Anterior cingulate cortex (tissue), 58 donors: ENCODE data around the gene SALL2.
A peak's percentile ranks its signal among the peaks of the same experiment; 100 is the strongest.

Experiments
- DNase-seq, 58 donors: peaks; one replicate each; lab custom pipeline; 2025; lab: John Stamatoyannopoulos, UW

SALL2 gene

DNA sequence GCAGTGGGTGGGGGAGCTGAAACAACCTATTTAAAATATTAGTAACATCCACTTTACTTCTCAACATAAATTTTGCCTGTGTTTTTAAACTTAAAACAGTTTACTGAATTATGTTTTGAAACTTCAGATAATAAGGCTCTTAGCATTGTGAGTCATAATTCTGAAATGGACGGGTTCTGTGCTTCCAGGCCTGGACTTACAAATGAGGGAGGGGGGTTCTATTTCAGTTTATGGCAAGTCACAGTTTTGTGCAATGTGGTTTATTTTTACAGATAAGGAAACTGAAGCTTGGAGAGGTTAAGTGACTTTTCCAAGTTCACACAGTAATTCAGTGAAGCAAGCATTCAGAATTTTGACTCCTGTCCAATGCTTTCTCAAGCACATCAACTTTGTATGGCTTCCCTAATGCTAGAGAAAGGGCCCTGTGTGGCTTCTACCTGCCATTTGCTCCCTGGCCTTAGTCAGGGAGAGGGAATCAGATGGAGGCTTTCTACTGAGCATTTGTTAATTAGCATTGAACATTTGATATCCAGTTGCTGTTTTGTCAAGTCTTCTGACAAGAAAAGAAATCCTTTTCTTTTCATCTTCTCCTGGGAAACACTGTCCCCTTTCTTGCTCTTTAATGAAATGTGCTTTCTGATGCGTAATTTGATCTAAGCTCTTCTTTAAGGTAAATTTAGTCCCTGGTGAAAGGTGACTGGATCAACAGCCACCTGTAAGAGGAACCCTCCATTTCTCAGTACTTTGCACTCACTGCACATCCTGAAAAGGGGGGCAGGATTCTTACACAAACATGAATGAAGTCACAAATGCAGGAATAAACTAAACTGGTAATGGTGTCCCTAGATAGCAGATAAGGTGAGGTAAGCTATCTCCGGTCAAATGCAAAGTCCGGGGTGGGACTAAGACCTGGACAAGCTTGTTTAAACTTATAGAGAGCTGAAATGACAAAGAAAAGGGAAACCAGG lies 2.5 kb upstream of the SALL2 start:
- no peak for DNase-seq

DNA sequence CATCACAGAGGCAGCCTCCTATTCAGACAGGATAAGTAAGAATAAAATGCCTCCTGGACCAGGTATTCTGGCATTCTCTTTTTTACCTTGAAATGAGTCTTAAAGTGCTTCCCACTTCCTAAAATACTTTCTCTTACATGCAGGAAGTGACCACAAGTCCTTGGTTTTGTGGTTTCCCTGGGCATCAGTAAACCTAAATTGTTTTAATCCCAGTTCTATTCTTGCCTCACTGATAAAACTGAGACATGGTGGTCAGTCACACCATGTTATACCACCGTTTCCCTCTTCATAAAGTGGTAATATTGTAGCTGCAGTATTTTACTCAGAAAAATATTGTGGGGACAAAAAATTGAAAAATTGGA lies 1.2 kb upstream of the SALL2 start:
- DNase-seq, result no peak

DNA sequence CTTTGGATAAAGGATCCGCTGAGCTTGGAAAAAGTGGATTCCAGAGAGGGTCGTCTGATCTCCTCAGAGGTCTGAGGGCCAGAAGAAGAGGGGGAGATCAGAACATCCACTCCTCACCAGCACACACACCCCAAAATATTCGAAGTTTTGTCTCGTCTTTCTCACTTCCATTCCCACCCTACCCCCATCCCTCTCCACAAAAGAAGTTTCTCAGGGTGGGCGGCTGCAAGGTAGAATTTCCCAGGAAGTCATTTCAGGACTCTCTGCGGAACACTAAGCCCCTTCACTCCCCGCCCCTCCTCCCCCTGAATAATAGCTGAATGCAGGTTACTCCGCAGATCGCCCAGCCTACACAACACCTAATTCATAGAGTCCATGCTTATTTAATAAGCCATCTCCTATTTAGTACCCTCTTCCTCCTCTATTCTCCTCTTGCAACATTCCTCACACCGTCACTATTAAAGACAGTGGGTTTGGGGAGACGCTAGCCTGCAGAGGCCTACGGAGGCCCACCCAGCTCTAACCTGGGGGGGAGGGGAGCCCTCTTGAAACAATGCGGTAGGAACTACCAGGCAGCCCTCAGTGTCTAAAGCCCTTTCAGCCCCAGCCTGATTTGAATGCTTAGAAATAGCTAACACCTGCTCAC lies 649 bp upstream of the SALL2 start:
- no peak for DNase-seq

DNA sequence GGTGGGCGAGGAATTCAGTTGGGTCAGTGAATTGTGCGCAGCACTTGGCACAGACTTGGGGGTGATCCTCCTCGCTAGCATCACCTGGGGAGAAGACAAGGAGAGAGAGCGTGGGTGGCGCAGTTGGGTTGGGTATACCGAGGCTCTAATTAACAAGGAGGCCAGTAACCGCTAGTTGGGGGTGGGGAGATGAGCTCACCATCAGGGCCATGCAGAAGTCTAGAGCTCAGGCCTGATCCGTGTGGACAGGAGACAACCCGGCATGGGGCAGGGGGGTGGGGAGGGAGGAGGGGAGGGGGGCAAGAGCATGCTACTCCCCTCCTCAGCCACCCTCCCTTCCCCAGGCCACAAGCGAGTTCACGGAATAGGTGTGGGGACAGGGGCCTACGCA lies 580 bp downstream of the SALL2 start:
- peak in 16 of 58 donors; percentile 4 to 58 (median 14) for DNase-seq

DNA sequence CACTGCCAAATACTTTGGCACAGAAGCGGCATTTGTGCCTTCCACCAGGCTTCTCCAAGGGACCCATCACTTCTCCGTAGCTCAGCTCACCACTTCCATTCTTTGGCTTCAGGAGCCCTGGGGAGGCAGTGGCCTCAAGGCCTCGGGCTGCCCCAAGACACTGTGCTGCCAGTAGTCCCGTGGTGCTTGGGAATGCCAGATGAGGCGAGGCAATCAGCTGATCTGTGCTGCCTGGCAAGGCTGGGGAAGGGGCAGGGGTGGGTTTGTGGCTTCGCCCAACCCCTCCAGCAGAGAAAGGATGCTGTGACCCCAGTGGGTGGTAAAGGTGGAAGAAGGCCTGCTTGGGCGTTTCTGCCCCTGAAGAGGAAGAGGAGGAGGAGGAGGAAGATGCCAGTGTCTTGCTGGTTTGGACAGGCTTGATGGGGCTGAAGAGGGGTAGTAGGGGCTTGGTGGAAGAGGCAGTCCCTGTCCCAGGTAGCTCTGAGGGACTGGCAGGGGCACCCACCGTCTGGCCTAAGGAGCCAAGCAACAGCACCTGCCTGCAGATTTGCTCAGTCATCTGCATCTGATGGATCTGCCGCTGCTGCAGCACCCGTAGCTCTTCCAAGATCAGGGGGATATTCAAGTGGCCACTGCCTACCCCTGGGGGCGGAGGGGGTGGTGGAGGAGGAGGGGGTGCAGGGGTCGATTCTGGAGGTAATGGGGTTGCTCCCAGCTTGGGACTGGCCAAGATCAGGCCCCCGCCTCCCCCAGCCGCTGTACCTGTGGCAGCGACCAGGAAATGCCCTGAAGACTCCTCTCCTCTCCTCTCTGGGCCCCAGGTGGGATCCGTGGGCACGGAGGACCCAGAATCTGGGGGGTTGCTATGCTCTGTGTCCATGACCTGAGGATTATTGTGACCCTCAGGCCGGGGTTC lies 1.3 kb downstream of the SALL2 start:
- peak in 5 of 58 donors; percentile 5 to 33 (median 8) for DNase-seq

DNA sequence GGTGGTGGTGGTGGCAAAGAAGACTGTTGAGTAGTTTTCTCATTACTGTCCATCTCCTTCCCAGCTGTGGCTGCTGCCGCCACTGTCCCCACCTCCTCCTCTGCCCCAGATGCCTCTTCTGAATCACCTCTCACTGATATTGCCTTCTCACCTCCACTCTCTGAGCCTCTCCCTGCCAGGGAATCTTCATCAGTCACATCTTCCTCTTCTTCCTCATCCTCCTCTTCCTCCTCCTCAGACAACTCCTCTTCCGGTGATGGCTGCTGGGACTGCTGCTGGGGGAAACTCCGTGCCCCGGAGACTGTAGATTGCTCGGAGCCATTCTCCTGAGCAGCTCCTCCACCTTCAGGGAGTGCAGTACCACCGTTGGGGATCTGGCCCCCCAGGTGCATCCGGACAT lies 2.9 kb downstream of the SALL2 start:
- DNase-seq, result no peak

DNA sequence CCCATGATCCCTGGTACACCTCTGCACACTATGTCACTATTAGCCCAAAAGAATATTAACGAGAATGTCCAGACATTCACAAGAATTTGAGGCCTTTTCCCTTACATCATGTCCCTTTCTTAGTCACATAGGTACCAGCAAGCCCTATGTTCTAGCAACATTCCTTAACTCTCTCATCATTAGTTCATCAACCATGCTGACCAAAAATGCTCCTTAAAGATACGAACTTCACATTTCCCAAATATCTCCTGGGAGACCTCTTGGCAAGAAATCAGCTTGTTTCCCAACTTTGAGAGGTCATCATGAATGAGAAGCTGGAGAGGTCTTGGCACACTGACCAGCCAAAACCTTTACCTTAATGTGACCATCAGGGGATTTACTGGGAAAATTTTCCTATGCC lies 4.6 kb downstream of the SALL2 start:
- DNase-seq, result no peak

DNA sequence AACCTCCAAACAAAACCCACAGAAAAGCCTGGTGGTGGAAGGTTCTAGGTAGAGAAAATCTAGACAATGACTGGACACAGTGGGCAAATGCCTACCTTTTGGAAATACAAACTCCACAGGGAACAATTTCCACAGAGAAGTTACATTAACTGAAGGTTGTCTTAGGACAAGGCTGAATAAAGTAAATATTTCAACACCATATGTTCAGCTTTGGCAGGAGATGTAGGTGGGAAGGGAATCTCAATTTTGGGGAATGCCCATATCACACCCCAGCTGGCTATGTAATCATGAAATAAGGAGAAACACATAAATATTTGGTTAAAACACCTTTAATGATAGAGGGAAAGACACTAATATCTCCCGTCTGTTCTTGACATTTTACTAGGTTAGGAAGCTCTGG lies 5.4 kb downstream of the SALL2 start:
- DNase-seq, result no peak

DNA sequence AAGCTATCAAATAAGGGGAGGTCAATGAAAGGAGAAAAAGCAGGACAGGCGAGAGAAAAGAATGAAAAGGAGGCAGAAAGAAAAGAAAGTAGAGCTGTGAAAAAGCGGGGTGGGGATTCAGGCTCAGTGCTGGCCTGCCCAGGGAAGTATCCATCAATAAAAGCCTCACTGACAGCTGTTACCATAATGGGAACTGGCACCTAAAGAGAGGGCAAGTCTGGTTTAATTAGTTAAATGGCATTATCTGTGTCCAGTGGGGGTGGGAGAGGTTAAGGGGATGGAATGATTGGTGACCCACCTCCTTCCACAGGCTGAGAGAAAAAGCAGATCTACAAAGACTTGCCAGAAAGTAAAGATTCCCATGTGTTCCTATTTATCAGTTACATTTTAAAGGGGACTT lies 7.4 kb downstream of the SALL2 start:
- no peak for DNase-seq

DNA sequence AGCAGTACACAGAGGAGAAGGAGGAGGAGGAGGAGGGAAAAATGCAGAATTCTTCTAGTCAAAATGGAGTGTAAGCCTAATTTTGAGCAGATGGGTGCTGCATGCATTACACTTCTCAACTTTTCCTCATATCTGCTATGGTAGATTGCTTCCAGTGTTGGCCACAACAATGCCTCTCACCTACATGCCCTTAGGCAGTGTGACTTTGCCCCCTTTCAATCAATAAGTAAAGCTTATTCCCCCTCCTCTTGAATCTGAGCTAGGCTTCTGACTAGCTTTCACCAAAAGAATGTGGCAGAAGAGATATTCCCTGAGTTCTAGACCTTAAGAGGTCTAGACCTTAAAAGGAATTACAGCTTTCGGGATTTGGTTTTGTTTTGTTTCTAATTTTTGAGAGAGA lies 11.8 kb downstream of the SALL2 start:
- DNase-seq, result no peak

DNA sequence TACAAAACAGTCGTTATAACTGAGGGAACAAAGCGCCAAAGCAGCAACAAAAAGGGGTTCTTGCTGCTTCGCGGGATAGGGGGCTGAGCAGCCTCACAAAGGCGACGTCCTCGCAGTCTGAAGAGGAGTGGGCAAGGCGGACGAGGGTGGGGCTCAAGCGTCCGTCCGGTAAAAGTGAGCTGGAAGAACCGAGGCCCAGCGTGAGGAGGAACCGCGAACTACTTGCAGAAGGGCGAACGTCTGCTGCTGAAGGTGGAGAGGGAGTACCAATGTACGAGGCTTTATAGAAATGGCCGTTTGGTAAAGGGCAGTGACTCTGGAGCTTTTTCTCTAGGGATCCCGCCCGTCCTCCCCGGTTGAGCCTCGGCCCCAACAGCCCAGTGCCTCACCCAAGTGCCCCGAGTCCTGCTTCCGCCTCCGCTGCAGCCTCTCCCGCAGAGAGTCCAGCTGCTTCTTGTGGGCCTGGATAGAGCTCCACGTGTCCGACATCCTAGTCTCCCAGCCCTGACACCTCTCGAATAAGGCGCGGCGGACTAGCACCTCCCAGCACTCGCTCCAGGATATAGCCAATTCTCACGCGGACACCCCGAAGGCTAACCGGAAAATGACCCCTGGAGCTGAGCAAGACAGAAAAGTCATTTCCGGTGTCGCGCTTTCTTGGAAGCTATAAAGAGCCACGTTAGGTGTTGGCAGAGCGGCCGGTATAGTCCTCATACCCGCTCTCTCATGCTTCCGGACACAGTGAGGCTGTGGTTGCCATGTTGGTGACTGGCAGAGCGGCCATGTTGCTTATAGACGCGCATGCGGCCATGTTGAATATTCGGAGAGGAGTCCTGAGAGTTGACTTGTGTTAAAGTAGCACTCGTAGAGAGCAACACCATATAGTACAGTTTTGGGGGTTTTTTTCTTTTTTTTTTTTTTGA lies 15.2 kb downstream of the SALL2 start, which contains the start of gene METTL3:
TSS of gene METTL3 (minus strand) at position 606 of the 923 bp plus-strand sequence. CDS start at position 489, 117 bp downstream.
- DNase-seq, result peak; percentile 63 to 99 (median 96)

DNA sequence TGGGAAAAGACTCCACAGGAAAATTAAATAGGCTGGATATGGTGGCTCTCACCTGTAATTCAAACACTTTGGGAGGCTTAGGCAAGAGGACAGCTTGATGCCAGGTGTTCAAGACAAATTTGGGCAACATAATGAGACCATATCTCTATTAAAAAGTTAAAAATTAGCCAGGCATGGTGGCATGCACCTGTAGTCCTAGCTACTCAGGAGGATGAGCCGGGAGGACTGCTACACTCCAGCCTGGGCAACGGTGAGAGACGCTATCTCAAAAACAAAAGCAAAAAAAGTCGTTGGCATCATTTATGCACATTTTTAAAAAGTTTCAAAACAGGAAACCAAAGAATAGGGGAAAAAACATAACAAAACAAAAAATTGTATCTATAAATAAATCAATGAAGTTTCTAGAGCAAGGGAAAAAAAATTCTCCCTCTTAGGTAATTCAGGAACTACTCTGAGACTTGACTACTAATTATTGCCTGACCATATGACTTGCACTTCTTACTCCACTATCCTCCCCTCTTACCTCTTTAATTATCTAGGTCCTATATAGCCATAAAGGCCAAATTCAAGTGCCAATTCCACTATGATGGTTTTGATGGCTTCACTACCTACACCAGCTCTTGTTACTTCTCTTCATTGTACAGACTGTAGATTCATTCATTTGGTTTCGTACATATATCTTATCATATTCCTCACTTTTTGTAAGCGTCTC lies 16.6 kb downstream of the SALL2 start:
- no peak for DNase-seq

DNA sequence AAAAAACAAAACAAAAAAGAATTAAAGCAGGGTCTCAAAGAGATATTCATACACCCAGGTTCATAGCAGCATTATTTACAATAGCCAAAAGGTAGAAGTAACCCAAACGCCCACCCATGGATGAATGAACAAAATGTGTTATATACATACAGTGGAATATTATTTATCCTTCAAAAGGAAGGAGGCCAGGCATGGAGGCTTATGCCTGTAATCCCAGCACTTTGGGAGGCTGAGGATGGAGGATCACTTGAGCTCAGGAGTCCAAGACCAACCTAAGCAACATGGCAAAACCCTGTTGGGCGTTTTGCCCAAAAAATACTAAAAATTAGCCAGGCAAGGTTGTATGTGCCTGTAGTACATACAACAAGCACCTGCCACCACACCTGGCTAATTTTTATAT lies 19.6 kb downstream of the SALL2 start:
- DNase-seq, result no peak

DNA sequence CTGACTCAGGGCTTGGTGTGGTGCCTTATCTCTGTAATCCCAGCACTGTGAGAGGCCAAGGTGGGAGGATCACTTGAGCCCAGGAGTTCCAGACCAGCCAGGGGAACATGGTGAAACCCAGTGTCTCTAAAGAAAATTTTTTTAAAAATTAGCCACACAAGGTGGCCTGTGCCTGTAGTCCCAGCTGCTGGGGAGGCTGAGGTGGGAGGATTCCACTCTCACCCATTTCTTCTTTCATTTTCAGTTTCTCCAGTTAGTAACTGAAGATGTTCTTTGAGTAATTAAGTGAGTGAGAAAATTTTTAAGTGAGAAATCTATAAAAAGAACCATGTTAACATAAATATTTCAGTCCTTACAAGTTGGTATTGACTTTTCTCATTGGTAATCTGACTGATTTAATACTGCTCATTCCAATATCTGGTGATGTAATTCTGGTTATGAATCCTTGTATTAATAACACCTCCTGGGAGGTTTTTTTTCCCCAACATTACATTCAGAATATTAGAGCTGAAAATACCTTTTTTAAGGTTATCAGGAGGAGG lies 21.1 kb downstream of the SALL2 start:
- DNase-seq, result no peak

DNA sequence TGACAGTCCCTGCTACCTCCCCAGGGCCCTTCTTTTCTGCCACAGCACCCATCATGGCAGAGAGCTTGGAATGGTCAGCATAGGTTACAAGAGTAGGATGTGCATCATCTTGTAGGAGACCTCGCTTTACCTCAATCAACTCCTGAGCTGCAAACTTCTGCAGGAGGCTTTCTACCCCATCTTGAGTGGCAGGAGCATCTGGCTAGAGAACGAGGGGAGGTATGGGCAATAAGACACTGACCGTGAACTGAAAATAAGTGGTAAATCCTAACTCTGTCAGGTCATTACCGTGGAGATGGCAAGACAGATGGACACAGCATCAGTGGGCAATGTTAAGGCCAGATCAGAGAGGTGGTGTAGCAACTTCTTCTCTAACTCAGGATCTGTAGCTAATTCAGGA lies 22.8 kb downstream of the SALL2 start:
- no peak for DNase-seq

DNA sequence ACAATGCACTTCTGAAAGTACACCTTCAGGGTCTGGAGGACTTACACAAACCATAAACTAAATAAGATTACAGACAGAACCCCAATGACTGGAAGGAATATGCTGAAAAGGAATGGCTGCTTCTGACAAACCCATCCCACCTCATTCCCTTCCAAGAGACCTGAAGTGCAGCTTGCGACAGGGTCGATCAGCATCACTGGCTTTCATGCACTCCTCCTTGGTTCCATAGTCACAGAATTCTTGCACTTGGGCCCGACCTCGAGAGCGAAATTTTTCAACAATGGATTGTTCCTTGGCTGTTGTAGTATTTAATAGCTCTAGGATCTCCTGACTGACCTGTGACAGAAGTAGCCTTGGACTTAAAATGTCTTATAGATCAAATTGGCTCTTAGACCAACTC lies 24.6 kb downstream of the SALL2 start:
- no peak for DNase-seq

DNA sequence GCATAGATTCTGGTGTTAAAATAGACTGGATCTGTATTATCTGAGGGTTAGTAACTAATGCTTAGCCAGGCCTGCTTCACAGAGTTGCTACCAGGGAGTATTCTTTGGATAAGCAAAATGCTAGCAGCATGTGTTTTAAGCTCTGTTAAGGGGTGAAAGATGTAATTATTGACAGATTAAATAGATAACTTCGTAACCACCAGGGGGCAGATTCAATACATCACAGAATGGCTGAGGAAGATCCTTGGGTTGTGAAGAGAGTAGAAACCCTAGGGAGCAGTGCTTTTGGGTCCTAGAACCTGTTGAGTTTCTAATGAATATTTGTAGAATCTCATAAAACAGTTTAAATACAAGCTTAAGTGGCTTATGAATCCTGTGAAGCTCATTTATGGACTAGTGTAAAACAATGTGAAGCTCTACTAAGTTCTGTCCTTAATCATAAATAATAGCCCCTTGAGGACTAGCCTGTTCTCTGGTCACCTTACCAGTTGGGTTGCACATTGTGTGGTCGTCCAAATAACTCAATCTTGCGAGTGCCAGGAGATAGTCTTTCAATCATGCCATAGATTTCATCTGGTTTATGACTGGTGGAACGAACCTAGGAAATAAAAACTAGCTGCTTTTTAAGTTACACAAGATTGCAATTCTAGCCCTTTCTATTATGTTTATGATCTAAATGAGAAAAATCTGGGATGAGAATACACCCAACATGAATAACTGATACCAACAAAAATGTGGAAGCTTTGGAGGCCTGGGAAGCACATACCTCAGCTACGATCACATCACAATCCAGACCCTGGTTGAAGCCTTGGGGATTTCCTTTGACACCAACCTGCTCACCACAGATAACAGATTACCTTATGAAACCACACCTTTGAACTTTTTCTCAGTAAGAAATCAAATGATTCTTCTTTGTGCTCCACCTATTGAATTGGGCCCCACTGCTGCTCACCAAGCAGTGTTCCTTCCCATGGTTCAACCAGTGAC lies 27.3 kb downstream of the SALL2 start:
- peak in 3 of 58 donors; percentile 11 to 35 (median 25) for DNase-seq
